ENCODE data around the gene ROBO3. TPM values are rescaled to one million over a fixed set of nuclear protein-coding genes. Genes with fewer than 3 reads are reported as not detected.

Gene ROBO3
- total RNA-seq, 2 donors from 2014 or later, result 16.0 to 20.0 TPM

Other genes with a start within 250 kb of the ROBO3 start
- gene TBRG1, start 242.6 kb upstream of the ROBO3 start, total RNA-seq, result 10 to 100 TPM; 27.0 to 30.2 TPM
- 10 to 100 TPM in 1 of 2 donors, 1 to 10 TPM in 1; 6.4 to 16.8 TPM for gene SIAE, start 191.7 kb upstream of the ROBO3 start, total RNA-seq
- 1 to 10 TPM; 3.4 to 4.0 TPM for gene SPA17, start 191.5 kb upstream of the ROBO3 start, total RNA-seq
- 1 to 10 TPM; 5.1 to 7.6 TPM for gene NRGN, start 125.5 kb upstream of the ROBO3 start, total RNA-seq
- gene VSIG2, start 113.2 kb upstream of the ROBO3 start, total RNA-seq, result 1 to 10 TPM; 1.1 to 1.2 TPM
- 10 to 100 TPM; 71.5 to 76.9 TPM for gene ESAM, start 103.1 kb upstream of the ROBO3 start, total RNA-seq
- 10 to 100 TPM; 12.6 to 13.0 TPM for gene MSANTD2, start 65.0 kb upstream of the ROBO3 start, total RNA-seq
- gene ROBO4, start 32.4 kb downstream of the ROBO3 start, total RNA-seq, result 10 to 100 TPM; 19.8 to 23.4 TPM
- gene HEPN1, start 53.8 kb downstream of the ROBO3 start, total RNA-seq, result under 1 TPM in 1 of 2 donors, not detected in 1; 0.28 TPM
- under 1 TPM; 0.28 to 0.48 TPM for gene HEPACAM, start 70.6 kb downstream of the ROBO3 start, total RNA-seq
- gene CCDC15, start 88.8 kb downstream of the ROBO3 start, total RNA-seq, result 1 to 10 TPM; 1.1 to 1.6 TPM
- 10 to 100 TPM in 1 of 2 donors, 1 to 10 TPM in 1; 6.6 to 10.5 TPM for gene SLC37A2, start 197.9 kb downstream of the ROBO3 start, total RNA-seq
- 10 to 100 TPM; 12.5 to 15.7 TPM for gene TMEM218, start 246.2 kb downstream of the ROBO3 start, total RNA-seq